HFF-Myc (cell line): ENCODE results near the gene CPM.

Experiments
- DNase-seq: peaks from one replicate; pipeline ENCODE4 v3.0.0-alpha.2; 2011; ENCODE audit warnings: low read depth; ENCODE audit errors: extremely low read depth
- H3K4me3 ChIP-seq: replicated peaks from 2 replicates; pipeline ENCODE4 v1.5.1; 2011; ENCODE audit warnings: low read depth, mild to moderate bottlenecking, control low read depth, low read length
- TF ChIP-seq, protein P1 (sequence below): IDR thresholded peaks from 2 replicates; pipeline ENCODE4 v1.5.1; 2012; ENCODE audit warnings: mild to moderate bottlenecking, low read depth, low read length, control low read depth; ENCODE audit errors: missing control alignments

CPM gene

DNA sequence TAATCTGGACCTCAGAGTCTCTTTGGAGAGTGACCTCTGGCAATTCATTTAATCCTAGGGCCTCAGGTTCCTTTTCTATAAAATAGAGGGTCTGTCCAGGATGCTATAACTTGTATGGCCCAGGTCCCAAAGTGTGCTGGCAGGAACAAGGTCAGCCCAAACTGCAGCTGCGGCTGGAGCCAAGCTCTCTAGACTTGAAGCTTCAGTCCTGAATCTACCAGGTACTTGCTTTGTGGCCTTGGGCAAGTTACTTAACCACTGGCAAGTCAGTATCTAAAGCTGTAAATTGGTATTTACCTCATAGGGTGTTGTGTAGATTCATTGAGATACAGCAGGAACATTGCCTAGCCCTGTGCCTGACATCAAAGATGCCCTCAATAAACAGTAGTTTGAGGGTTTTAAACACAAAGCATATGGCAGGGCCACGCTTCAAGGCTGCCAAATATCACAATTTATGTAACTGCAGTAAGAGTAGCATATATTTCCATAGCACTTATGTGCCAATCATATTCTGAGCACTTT lies 21.7 kb downstream of the CPM start:
- TF ChIP-seq, protein P1, sequence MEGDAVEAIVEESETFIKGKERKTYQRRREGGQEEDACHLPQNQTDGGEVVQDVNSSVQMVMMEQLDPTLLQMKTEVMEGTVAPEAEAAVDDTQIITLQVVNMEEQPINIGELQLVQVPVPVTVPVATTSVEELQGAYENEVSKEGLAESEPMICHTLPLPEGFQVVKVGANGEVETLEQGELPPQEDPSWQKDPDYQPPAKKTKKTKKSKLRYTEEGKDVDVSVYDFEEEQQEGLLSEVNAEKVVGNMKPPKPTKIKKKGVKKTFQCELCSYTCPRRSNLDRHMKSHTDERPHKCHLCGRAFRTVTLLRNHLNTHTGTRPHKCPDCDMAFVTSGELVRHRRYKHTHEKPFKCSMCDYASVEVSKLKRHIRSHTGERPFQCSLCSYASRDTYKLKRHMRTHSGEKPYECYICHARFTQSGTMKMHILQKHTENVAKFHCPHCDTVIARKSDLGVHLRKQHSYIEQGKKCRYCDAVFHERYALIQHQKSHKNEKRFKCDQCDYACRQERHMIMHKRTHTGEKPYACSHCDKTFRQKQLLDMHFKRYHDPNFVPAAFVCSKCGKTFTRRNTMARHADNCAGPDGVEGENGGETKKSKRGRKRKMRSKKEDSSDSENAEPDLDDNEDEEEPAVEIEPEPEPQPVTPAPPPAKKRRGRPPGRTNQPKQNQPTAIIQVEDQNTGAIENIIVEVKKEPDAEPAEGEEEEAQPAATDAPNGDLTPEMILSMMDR: no peak
- no peak overlapping the region for H3K4me3 ChIP-seq

DNA sequence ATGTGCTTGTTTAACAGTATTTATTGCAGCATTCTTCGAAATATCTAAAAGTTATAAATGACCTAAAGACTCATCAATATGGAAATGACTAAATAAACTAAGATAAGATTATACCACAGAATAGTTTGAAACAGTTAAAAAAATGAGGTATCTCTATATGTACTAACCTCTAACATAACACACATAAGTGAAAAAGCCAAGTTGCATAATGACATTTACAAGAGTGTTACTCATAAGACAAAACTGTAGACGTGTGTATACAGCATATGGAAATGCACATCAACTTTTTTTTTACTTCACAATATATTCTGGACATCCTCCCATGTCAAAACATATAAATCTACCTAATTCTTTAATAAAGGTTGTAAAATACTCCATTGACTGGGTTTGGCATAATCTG lies 22.8 kb downstream of the CPM start:
- TF ChIP-seq, protein P1: no peak
- DNase-seq: no peak
- no peak overlapping the region for H3K4me3 ChIP-seq

More for the DNA sequence above, 21.7 kb downstream of the CPM start:
- no peak for DNase-seq

DNA sequence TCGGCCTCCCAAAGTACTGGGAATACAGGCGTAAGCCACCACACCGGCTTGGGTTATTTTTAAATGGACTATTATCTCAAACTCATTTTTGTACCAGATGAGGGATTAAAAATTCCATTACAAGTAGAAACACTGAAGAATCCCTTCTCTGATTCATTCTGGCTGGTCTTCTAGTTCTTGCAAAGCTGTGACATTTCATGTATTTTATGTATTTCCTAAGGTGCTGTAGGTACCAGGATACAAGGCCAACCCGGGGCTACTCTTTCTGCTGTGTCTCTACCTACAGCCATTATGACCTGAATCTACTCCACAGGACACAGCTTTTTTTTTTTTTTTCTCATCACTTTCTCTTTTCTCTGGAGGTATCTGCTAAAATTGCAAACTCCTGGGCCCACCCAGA lies 24.9 kb downstream of the CPM start:
- TF ChIP-seq, protein P1: no peak
- DNase-seq: no peak
- no peak overlapping the region for H3K4me3 ChIP-seq

DNA sequence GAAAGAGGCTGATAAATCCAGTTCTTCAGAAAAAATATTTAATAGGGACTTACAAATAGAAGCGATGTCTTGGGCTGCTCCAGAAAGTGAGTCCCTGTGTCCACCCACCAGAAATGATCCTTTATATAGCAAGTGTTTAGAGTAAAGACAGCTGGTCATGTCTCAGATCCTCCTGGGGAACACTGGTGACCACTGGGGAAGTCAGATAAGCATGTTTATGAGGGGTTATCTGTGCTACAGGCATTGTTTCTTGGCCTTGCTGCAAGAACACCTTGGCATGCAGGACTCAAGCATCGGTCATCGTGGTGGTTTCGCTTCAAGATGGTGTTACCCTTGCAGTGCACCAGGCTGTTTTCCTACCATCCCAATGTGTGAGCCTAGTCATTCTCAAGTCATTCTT lies 27.2 kb downstream of the CPM start:
- no peak for DNase-seq
- TF ChIP-seq, protein P1: no peak

DNA sequence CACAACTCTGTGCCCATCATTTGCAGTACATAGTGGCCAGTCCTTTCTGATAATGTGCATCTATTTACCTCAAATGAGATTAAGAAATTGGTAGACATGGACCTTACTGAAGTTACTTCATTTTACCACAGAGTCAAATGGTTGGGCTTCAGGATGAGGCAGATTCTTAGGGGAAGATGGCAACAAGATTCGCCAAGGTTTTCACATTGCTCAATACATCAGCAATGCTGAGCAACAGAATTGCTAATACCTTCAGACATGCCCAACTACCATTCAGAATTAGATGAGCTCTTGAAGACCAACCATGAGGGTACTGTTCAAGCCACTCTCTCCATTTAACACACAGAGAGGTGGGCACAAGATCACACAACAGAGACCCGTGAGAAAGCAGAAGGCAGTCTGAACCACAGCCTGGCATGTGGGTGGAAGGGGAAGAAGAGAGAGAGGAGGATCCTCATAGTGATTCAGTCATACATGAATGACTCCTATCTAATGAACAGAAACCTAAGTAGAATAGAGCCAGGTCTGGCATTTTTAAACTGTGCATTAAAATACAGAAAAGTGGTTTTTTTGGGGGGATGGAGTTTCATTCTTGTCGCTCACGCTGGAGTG lies 28.5 kb downstream of the CPM start:
- H3K4me3 ChIP-seq: no peak overlapping the region
- TF ChIP-seq, protein P1: no peak
- no peak for DNase-seq

More for the DNA sequence above, 27.2 kb downstream of the CPM start:
- no peak overlapping the region for H3K4me3 ChIP-seq

DNA sequence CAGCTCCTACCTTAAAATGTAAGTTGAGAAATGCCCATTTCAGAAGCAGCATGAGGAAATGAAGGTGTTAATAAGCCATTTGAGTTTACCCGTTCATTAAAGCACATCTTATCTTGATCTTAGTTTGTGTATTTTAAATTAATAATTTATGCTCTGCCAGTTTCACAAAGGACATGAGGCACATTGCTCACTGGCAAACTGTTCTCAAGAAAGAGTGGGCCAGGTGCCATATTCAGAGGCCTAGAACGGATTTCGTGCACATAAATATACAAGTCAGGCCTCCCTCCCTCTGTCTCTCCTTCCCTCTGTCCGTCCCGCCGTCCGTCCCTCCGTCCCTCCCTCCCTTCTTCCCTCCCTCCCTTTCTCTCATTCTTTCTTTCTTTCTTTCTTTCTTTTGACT lies 29.5 kb downstream of the CPM start:
- TF ChIP-seq, protein P1: no peak
- DNase-seq: no peak
- H3K4me3 ChIP-seq: no peak overlapping the region

DNA sequence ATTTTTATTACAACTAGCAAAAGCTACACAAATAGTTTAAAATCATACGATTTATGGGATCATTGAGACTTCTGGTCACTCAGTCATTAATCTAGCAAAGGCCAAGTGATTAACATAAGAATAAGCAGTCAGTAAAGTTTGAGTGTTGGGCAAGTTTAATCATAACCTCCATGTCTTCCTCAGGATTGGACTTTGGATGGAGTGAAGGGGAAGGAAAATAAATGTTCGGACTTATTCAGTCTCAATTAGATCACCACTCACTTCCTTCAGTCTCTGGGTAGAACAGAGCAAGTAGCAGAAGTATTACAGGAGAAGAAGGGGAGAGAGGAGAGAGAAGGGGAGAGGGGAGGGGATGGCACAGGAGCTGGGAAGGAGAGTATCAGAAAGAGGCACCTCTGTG lies 31.4 kb downstream of the CPM start:
- DNase-seq: no peak
- TF ChIP-seq, protein P1: no peak
- H3K4me3 ChIP-seq: no peak overlapping the region
